ENCODE results near the gene SPTLC3.

DNA sequence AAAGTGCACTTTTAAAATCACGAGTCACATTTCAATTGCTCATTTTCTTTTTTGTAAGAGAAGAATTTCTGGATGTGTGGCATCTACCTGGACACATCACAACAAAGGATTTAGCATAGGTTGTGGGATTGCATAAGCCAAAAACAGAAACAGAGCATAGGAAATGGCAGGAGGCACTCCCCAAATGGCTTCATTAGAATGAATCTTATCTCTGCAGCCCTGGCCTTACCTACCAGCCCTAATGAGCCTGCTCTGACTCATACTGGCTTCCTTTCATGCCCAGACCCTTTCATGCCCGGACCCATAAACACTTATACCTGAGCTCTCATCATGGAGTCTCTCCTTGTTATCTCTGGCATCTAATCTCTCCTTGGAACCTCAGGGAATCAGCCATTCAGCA, 23.9 kb upstream of the SPTLC3 start:
- no peak for TF ChIP-seq ISL1 (CRISPR knock-in tag; IDR thresholded peaks at IDR 0.05)
- TF ChIP-seq, protein P1, sequence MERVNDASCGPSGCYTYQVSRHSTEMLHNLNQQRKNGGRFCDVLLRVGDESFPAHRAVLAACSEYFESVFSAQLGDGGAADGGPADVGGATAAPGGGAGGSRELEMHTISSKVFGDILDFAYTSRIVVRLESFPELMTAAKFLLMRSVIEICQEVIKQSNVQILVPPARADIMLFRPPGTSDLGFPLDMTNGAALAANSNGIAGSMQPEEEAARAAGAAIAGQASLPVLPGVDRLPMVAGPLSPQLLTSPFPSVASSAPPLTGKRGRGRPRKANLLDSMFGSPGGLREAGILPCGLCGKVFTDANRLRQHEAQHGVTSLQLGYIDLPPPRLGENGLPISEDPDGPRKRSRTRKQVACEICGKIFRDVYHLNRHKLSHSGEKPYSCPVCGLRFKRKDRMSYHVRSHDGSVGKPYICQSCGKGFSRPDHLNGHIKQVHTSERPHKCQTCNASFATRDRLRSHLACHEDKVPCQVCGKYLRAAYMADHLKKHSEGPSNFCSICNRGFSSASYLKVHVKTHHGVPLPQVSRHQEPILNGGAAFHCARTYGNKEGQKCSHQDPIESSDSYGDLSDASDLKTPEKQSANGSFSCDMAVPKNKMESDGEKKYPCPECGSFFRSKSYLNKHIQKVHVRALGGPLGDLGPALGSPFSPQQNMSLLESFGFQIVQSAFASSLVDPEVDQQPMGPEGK (CRISPR knock-in tag; IDR thresholded peaks at IDR 0.05; ENCODE audit: borderline replicate concordance): no peak

All from SK-N-SH treated with all-trans-retinoic acid at 6 μM for 48 hours (cell line).